Measurements from ENCODE around the gene COPS6. TPM values are rescaled to one million over a fixed set of nuclear protein-coding genes. Genes with fewer than 3 reads are reported as not detected.

The COPS6 gene
- total RNA-seq, 1 donor from 2014 or later, result 42.2 TPM

GRCh38 chr7:100130608-100131453 is 42.1 kb downstream of the COPS6 start:
- peaks cover 18% of the 10 kb centered on the region for H3K4me1 Mint-ChIP-seq
- H3K36me3 Mint-ChIP-seq, result no peaks in the 10 kb centered on the region
- peaks cover 33% of the 10 kb centered on the region for H3K27me3 ChIP-seq
- peak overlapping the region; percentile 62 for H3K4me2 ChIP-seq
- H3K9me3 Mint-ChIP-seq, result no peaks in the 10 kb centered on the region
- H4K20me1 ChIP-seq (ENCODE audit: low read depth), result no peaks in the 10 kb centered on the region
- H3K27me3 Mint-ChIP-seq (ENCODE audit: insufficient read depth, low read depth), result peaks cover 2% of the 10 kb centered on the region
- H3K9me3 ChIP-seq (ENCODE audit: low read depth), result no peaks in the 10 kb centered on the region
- H3K27ac ChIP-seq, result no peak overlapping the region
- H3K4me1 ChIP-seq, result no peaks in the 10 kb centered on the region
- H3K79me2 ChIP-seq (ENCODE audit: low read depth), result peaks cover 5% of the 10 kb centered on the region
- no peak overlapping the region for H3K27ac Mint-ChIP-seq
- peak overlapping the region; percentile 42 for H3K4me3 Mint-ChIP-seq
- DNase-seq (ENCODE audit: low spot score), result peak; percentile 92
- H3F3A ChIP-seq (ENCODE audit: low read depth), result peaks cover 34% of the 10 kb centered on the region
- peak overlapping the region; percentile 12 for H3K4me3 ChIP-seq
- peak overlapping the region; percentile 61 for H2AFZ ChIP-seq (replicated peaks)
- H3K36me3 ChIP-seq, result no peaks in the 10 kb centered on the region
- peak; percentile 31 for TF ChIP-seq EZH2 (IDR thresholded peaks at IDR 0.05)
- no peak for TF ChIP-seq EZH2phosphoT487 (IDR thresholded peaks at IDR 0.05)
- peak; percentile 84 for TF ChIP-seq CTCF (IDR thresholded peaks at IDR 0.05)
- no peak overlapping the region for H3K9ac ChIP-seq

- H3K9me3 ChIP-seq (ENCODE audit: low read depth), result no peaks in the 10 kb centered on the region
- no peak overlapping the region for H3K27ac Mint-ChIP-seq
- H3K79me2 ChIP-seq (ENCODE audit: low read depth), result no peaks in the 10 kb centered on the region
- peaks cover 33% of the 10 kb centered on the region for H3K27me3 ChIP-seq
- no peaks in the 10 kb centered on the region for H3K9me3 Mint-ChIP-seq
- TF ChIP-seq CTCF (IDR thresholded peaks at IDR 0.05) (no peak), EZH2phosphoT487 (IDR thresholded peaks at IDR 0.05) (no peak), EZH2 (IDR thresholded peaks at IDR 0.05) (no peak)
- H3K4me1 ChIP-seq, result no peaks in the 10 kb centered on the region
- no peak overlapping the region for H3K27ac ChIP-seq
- no peak overlapping the region for H3K4me2 ChIP-seq
- H3K4me3 Mint-ChIP-seq, result no peak overlapping the region
- H3F3A ChIP-seq (ENCODE audit: low read depth), result peaks cover 26% of the 10 kb centered on the region
- H3K9ac ChIP-seq, result no peak overlapping the region
- no peak for DNase-seq (ENCODE audit: low spot score)
- no peaks in the 10 kb centered on the region for H3K36me3 ChIP-seq
- H3K4me1 Mint-ChIP-seq, result peaks cover 12% of the 10 kb centered on the region
- H3K36me3 Mint-ChIP-seq, result no peaks in the 10 kb centered on the region
- H3K4me3 ChIP-seq, result no peak overlapping the region
- H4K20me1 ChIP-seq (ENCODE audit: low read depth), result no peaks in the 10 kb centered on the region
- H3K27me3 Mint-ChIP-seq (ENCODE audit: insufficient read depth, low read depth), result peaks cover 2% of the 10 kb centered on the region
- no peak overlapping the region for H2AFZ ChIP-seq (replicated peaks)
Observed at GRCh38 chr7:100132126-100132525, 43.4 kb downstream of the COPS6 start.

- H3K4me3 Mint-ChIP-seq, result peak overlapping the region; percentile 12
- peaks cover 2% of the 10 kb centered on the region for H3K27me3 Mint-ChIP-seq (ENCODE audit: insufficient read depth, low read depth)
- no peak overlapping the region for H3K27ac ChIP-seq
- H3K27ac Mint-ChIP-seq, result peak overlapping the region; percentile 22
- no peaks in the 10 kb centered on the region for H3K4me1 ChIP-seq
- H3K36me3 ChIP-seq, result no peaks in the 10 kb centered on the region
- peaks cover 25% of the 10 kb centered on the region for H3F3A ChIP-seq (ENCODE audit: low read depth)
- no peaks in the 10 kb centered on the region for H3K9me3 ChIP-seq (ENCODE audit: low read depth)
- H3K4me3 ChIP-seq, result no peak overlapping the region
- DNase-seq (ENCODE audit: low spot score), result peak; percentile 85
- no peaks in the 10 kb centered on the region for H3K79me2 ChIP-seq (ENCODE audit: low read depth)
- peak overlapping the region; percentile 95 for H2AFZ ChIP-seq (replicated peaks)
- no peaks in the 10 kb centered on the region for H3K9me3 Mint-ChIP-seq
- H3K36me3 Mint-ChIP-seq, result no peaks in the 10 kb centered on the region
- peaks cover 30% of the 10 kb centered on the region for H3K27me3 ChIP-seq
- H3K4me1 Mint-ChIP-seq, result peaks cover 12% of the 10 kb centered on the region
- H4K20me1 ChIP-seq (ENCODE audit: low read depth), result no peaks in the 10 kb centered on the region
- no peak overlapping the region for H3K9ac ChIP-seq
- TF ChIP-seq EZH2phosphoT487 (IDR thresholded peaks at IDR 0.05) (no peak), EZH2 (IDR thresholded peaks at IDR 0.05) (no peak), CTCF (IDR thresholded peaks at IDR 0.05) (peak; percentile 87)
- H3K4me2 ChIP-seq, result no peak overlapping the region
Observed at GRCh38 chr7:100132697-100133151, 44.0 kb downstream of the COPS6 start.

Measured in neural progenitor cell (in vitro differentiated cells).